HepG2 (cell line): ENCODE data around the gene AP3B1. TPM values are rescaled to one million over a fixed set of nuclear protein-coding genes. Genes with fewer than 3 reads are reported as not detected.

Source experiments
- ATAC-seq: fragments of 200-7000 bp; cut with Tn5 transposase; 3 replicates; pipeline ENCODE4 v1.9.1; 2020; ENCODE audit warnings: mild to moderate bottlenecking, moderate library complexity
- BruUV-seq: library from RNA; stranded (reverse); fragments of 400-500 nt; replicated peaks from 2 replicates; lab custom pipeline; 2021; lab: Mats Ljungman, UMichigan
- CTCF ChIA-PET: fragments of 300-600 bp; formaldehyde crosslinking; extraction: SDS; loops from one replicate; lab custom pipeline; 2021; ENCODE audit warnings: low total read pairs, inconsistent platforms, low intra/inter-chr PET ratio; lab: Yijun Ruan, JAX
- POLR2A ChIA-PET: fragments of 350-600 bp; sonication (Branson Sonifier 250); formaldehyde crosslinking; loops from one replicate; lab custom pipeline; 2020; ENCODE audit warnings: antibody characterized with exemption, inconsistent platforms; lab: Yijun Ruan, JAX
- DNase-seq: peaks from one replicate; pipeline ENCODE4 v3.0.0-alpha.2; 2015; ENCODE audit warnings: low spot score
- FAIRE-seq: peaks from 3 replicates; lab custom pipeline; 2011; peaks lifted over from hg19 to GRCh38; lab: Jason Lieb, UNC
- H2AFZ ChIP-seq: one replicate; pipeline ENCODE4 v1.6.1; 2011; ENCODE audit warnings: low read length, inconsistent platforms
- H3K27ac ChIP-seq: fragments of 300-600 bp; 3 replicates; pipeline ENCODE4 v1.8.0; 2011; ENCODE audit warnings: mixed run types, mild to moderate bottlenecking, mixed read lengths, low read length, inconsistent platforms; ENCODE audit not compliant: insufficient read depth; ENCODE audit errors: extremely low read length
- H3K27me3 ChIP-seq, 2 experiments: fragments of 200-600 bp in 1 of 2; 2 replicates in 1 of 2; 3 replicates in 1 of 2; pipeline versions ENCODE4 v1.6.0 to v1.8.0; 2011; ENCODE audit warnings: low read length in 2 of 2, mild to moderate bottlenecking in 2 of 2, moderate library complexity in 2 of 2, inconsistent platforms in 1 of 2; ENCODE audit not compliant: insufficient read depth in 2 of 2, control insufficient read depth in 1 of 2
- H3K36me3 ChIP-seq, 2 experiments: fragments of 200-600 bp in 1 of 2; replicated peaks in 1 of 2; 2 replicates in 1 of 2; 3 replicates in 1 of 2; pipeline versions ENCODE4 v1.5.1 to v1.8.0; 2011; ENCODE audit warnings: low read length in 2 of 2, inconsistent platforms in 1 of 2; ENCODE audit not compliant: insufficient read depth in 2 of 2, control insufficient read depth in 1 of 2
- H3K4me1 ChIP-seq: 2 replicates; pipeline ENCODE4 v1.5.1; 2012; ENCODE audit warnings: low read length, inconsistent platforms; ENCODE audit not compliant: insufficient read depth
- H3K4me2 ChIP-seq: 2 replicates; pipeline ENCODE4 v1.6.0; 2011; ENCODE audit warnings: low read depth, low read length, inconsistent platforms
- H3K4me3 ChIP-seq, 3 experiments: fragments of 200-600 bp in 1 of 3; sonication (generic), shearing (Covaris generic) in 1 of 3; replicated peaks in 1 of 3; 2 replicates each; pipeline ENCODE4 v1.5.1; 2011 to 2016; ENCODE audit warnings: low read length in 3 of 3, inconsistent platforms in 2 of 3, low read depth in 2 of 3, mild to moderate bottlenecking in 2 of 3, control low read depth in 1 of 3, mixed read lengths in 1 of 3; ENCODE audit not compliant: insufficient read depth in 1 of 3
- H3K79me2 ChIP-seq: one replicate; pipeline ENCODE4 v1.6.1; 2011; ENCODE audit warnings: low read length, inconsistent platforms; ENCODE audit not compliant: insufficient read depth
- H3K9ac ChIP-seq: 2 replicates; pipeline ENCODE4 v1.6.0; 2011; ENCODE audit warnings: mild to moderate bottlenecking, low read depth, low read length, inconsistent platforms; ENCODE audit not compliant: insufficient read depth
- H3K9me3 ChIP-seq: 2 replicates; pipeline ENCODE4 v1.5.1; 2012; ENCODE audit warnings: mild to moderate bottlenecking, low read length
- H4K20me1 ChIP-seq: 2 replicates; pipeline ENCODE4 v1.6.0; 2011; ENCODE audit warnings: inconsistent platforms, mild to moderate bottlenecking, low read length, moderate library complexity; ENCODE audit not compliant: insufficient read depth
- AFF4 ChIP-seq: sonication (generic); formaldehyde crosslinking; IDR thresholded peaks from 2 replicates; pipeline ENCODE4 v1.4.0; 2020; ENCODE audit warnings: missing genetic modification reagents
- ATF6 ChIP-seq: sonication (generic); formaldehyde crosslinking; conservative IDR thresholded peaks from 2 replicates; pipeline ENCODE4 v1.4.0; 2020; ENCODE audit warnings: missing genetic modification reagents
- CBFB ChIP-seq: sonication (generic); formaldehyde crosslinking; IDR thresholded peaks from 2 replicates; pipeline ENCODE4 v1.4.0; 2020; ENCODE audit warnings: missing genetic modification reagents
- FOXO4 ChIP-seq: sonication (generic); formaldehyde crosslinking; conservative IDR thresholded peaks from 2 replicates; pipeline ENCODE4 v1.8.1; 2023; ENCODE audit warnings: missing genetic modification reagents
- GPN1 ChIP-seq: sonication (generic); formaldehyde crosslinking; IDR thresholded peaks from 2 replicates; pipeline ENCODE4 v1.5.1; 2020; ENCODE audit warnings: missing genetic modification reagents, borderline replicate concordance
- HOXA7 ChIP-seq: sonication (generic); formaldehyde crosslinking; IDR thresholded peaks from 2 replicates; pipeline ENCODE4 v1.8.1; 2022; ENCODE audit warnings: mild to moderate bottlenecking, missing genetic modification reagents, moderate library complexity
- KAT7 ChIP-seq: IDR thresholded peaks from 2 replicates; pipeline ENCODE4 v1.6.1; 2018; ENCODE audit warnings: borderline replicate concordance, missing compliant biosample characterization
- POLR2G ChIP-seq: fragments of 200-400 bp; formaldehyde crosslinking; IDR thresholded peaks from 2 replicates; pipeline ENCODE4 v1.6.1; 2018; ENCODE audit warnings: mild to moderate bottlenecking, low read depth, low read length, moderate library complexity
- PPARG ChIP-seq: conservative IDR thresholded peaks from 2 replicates; pipeline ENCODE4 v1.6.1; 2016; ENCODE audit warnings: missing biosample characterization, missing genetic modification reagents
- RBM39 ChIP-seq: fragments of 200-400 bp; formaldehyde crosslinking; IDR thresholded peaks from one replicate; pipeline ENCODE4 v1.6.1; 2018; ENCODE audit warnings: antibody characterized with exemption, mild to moderate bottlenecking, low read depth, low read length; ENCODE audit not compliant: poor library complexity, severe bottlenecking
- SP2 ChIP-seq: sonication (generic); formaldehyde crosslinking; IDR thresholded peaks from 2 replicates; pipeline ENCODE4 v1.5.1; 2020; ENCODE audit warnings: mild to moderate bottlenecking, missing genetic modification reagents
- SRSF1 ChIP-seq: fragments of 200-400 bp; formaldehyde crosslinking; optimal IDR thresholded peaks from 2 replicates; pipeline ENCODE3; 2017; ENCODE audit warnings: mild to moderate bottlenecking, low read depth, low read length, moderate library complexity
- ZNF12 ChIP-seq: sonication (generic); formaldehyde crosslinking; IDR thresholded peaks from 2 replicates; pipeline ENCODE4 v1.5.0; 2020; ENCODE audit warnings: missing genetic modification reagents
- ZNF496 ChIP-seq: sonication (generic); formaldehyde crosslinking; IDR thresholded peaks from 2 replicates; pipeline ENCODE4 v1.8.1; 2023; ENCODE audit warnings: mild to moderate bottlenecking, moderate library complexity, missing genetic modification reagents; ENCODE audit not compliant: insufficient replicate concordance
- ZNF660 ChIP-seq: sonication (generic); formaldehyde crosslinking; IDR thresholded peaks from 2 replicates; pipeline ENCODE4 v1.5.1; 2020; ENCODE audit warnings: mild to moderate bottlenecking, low read depth, missing genetic modification reagents, borderline replicate concordance
- ZNF749 ChIP-seq: sonication (generic); formaldehyde crosslinking; IDR thresholded peaks from 2 replicates; pipeline ENCODE4 v1.8.0; 2022; ENCODE audit warnings: mild to moderate bottlenecking, missing genetic modification reagents, moderate library complexity, borderline replicate concordance
- WGBS: methylation state at CpG from one replicate; pipeline ENCODE4 v1.1.6; 2017; ENCODE audit warnings: low lambda C conversion rate; 5-methylcytosine and 5-hydroxymethylcytosine counted together
- in situ Hi-C: cut with HindIII; loops from 2 replicates; pipeline ENCODE4 v1.10.0; 2017; ENCODE audit warnings: low pct_unique_long_range_greater_than_20kb; ENCODE audit not compliant: extremely low pct_ligation_motif_present
- intact Hi-C: fragments of 100-400 bp; cut with micrococcal nuclease; formaldehyde crosslinking; loops from one replicate; pipeline ENCODE4 v1.10.0; 2022; ENCODE audit not compliant: unreplicated experiment
- polyA plus RNA-seq, 8 experiments: library from polyadenylated mRNA; depleted of rRNA in 3 of 8; stranded (reverse) in 7 of 8; unstranded in 1 of 8; fragments of >200 nt; fragmentation: Illumina TruSeq in 4 of 8; extraction: Trizol in 4 of 8; gene quantifications; 2 replicates each; pipeline versions ENCODE4 v1.2.1 to v1.2.3, GENCODE V29; 2011 to 2016; ENCODE audit warnings: low read depth in 4 of 8, missing spikeins in 1 of 8, mixed read lengths in 1 of 8; ENCODE audit not compliant: insufficient read depth in 1 of 8
- total RNA-seq, 5 experiments: library from RNA; depleted of rRNA; stranded (reverse); fragments of >200 nt; fragmentation: Illumina TruSeq; extraction: Trizol; gene quantifications; 2 replicates each; pipeline ENCODE4 v1.2.3, GENCODE V29; 2016; ENCODE audit warnings: low read depth in 1 of 5

Gene AP3B1
- total and polyA plus RNA-seq, 2 of the 13 experiments (the other 11 are each of a cell fraction or from before 2014, with no cell fraction given): 37.7 to 51.2 TPM

GRCh38 chr5:78252715-78253114 lies 41.8 kb downstream of the AP3B1 start (continued):
- TF ChIP-seq ZNF12 (CRISPR knock-in tag) (no peak), KAT7 (CRISPR knock-in tag) (no peak), PPARG (CRISPR knock-in tag) (no peak), GPN1 (CRISPR knock-in tag) (no peak)

- H3K79me2 ChIP-seq: peaks cover 9% of the 10 kb centered on the region
- in situ Hi-C loops: no loop called here
- 91% methylated on average over 5 of the region's 7 CpGs for WGBS
- intact Hi-C loops: no loop called here
- H4K20me1 ChIP-seq: no peaks in the 10 kb centered on the region
- peak; percentile 35; the same call in 1 of the 3 replicates for ATAC-seq
- no peaks in the 10 kb centered on the region for H3K27me3 ChIP-seq
- H3K36me3 ChIP-seq: no peaks in the 10 kb centered on the region; a peak in 1 of 5 replicates
- H3K27ac ChIP-seq: no peak overlapping the region
- FAIRE-seq: no peak
- no peak for DNase-seq
- CTCF ChIA-PET: no interaction called here
- H2AFZ ChIP-seq: no peak overlapping the region
- no peak overlapping the region for H3K4me3 ChIP-seq
- H3K9ac ChIP-seq: no peak overlapping the region
- no TSS peak for BruUV-seq
- no peak overlapping the region for H3K4me2 ChIP-seq
- H3K9me3 ChIP-seq: no peaks in the 10 kb centered on the region
- no peaks in the 10 kb centered on the region for H3K4me1 ChIP-seq
- POLR2A ChIA-PET: no interaction called here
- TF ChIP-seq ZNF660: no peak
- TF ChIP-seq FOXO4 (CRISPR knock-in tag): no peak
- no peak for TF ChIP-seq CBFB
- no peak for TF ChIP-seq POLR2G
- TF ChIP-seq ZNF749: no peak
- no peak for TF ChIP-seq AFF4
- TF ChIP-seq SRSF1: no peak
- no peak for TF ChIP-seq SP2 (CRISPR knock-in tag)
- no peak for TF ChIP-seq RBM39
- no peak for TF ChIP-seq HOXA7 (CRISPR knock-in tag)
- no peak for TF ChIP-seq ZNF496
- TF ChIP-seq ATF6 (CRISPR knock-in tag): no peak
Measured at GRCh38 chr5:78251663-78252284, 42.7 kb downstream of the AP3B1 start.
